Neuronal stem cell (in vitro differentiated cells): Measurements from ENCODE around the gene KDM4C.

Experiments used
- DNase-seq: peaks from one replicate; pipeline ENCODE4 v3.0.0-alpha.2; 2013; ENCODE audit warnings: low spot score
- H2AFZ ChIP-seq: one replicate; pipeline ENCODE4 v1.6.1; 2013; ENCODE audit warnings: mild to moderate bottlenecking, low read length, inconsistent platforms
- H2AK5ac ChIP-seq: 2 replicates; pipeline ENCODE4 v1.6.1; 2013; ENCODE audit warnings: low read depth, mild to moderate bottlenecking, inconsistent platforms, low read length, moderate library complexity, mixed read lengths
- H2BK120ac ChIP-seq: 2 replicates; pipeline ENCODE4 v1.6.1; 2013; ENCODE audit warnings: low read depth, mild to moderate bottlenecking, inconsistent platforms, low read length, moderate library complexity, mixed read lengths
- H2BK12ac ChIP-seq: one replicate; pipeline ENCODE4 v1.6.1; 2013; ENCODE audit warnings: low read length, inconsistent platforms
- H2BK15ac ChIP-seq: 2 replicates; pipeline ENCODE4 v1.6.1; 2013; ENCODE audit warnings: mild to moderate bottlenecking, low read length, inconsistent platforms, mixed read lengths
- H2BK5ac ChIP-seq: one replicate; pipeline ENCODE4 v1.6.1; 2013; ENCODE audit warnings: inconsistent platforms, mild to moderate bottlenecking, low read length, moderate library complexity
- H3K14ac ChIP-seq: one replicate; pipeline ENCODE4 v1.6.1; 2013; ENCODE audit warnings: low read length, inconsistent platforms
- H3K18ac ChIP-seq: 2 replicates; pipeline ENCODE4 v1.6.1; 2013; ENCODE audit warnings: low read length, inconsistent platforms
- H3K23ac ChIP-seq: 2 replicates; pipeline ENCODE4 v1.6.1; 2013; ENCODE audit warnings: low read depth, mild to moderate bottlenecking, mixed read lengths, low read length, inconsistent platforms; ENCODE audit not compliant: poor library complexity
- H3K27ac ChIP-seq: replicated peaks from 3 replicates; pipeline ENCODE4 v1.5.1; 2013; ENCODE audit warnings: low read length, inconsistent platforms
- H3K27me3 ChIP-seq, 3 experiments: 2 replicates each; pipeline ENCODE4 v1.6.1; 2013; ENCODE audit warnings: low read length in 3 of 3, mild to moderate bottlenecking in 2 of 3, inconsistent platforms in 1 of 3, low read depth in 1 of 3, mixed read lengths in 1 of 3, moderate library complexity in 1 of 3; ENCODE audit not compliant: control insufficient read depth in 3 of 3, insufficient read depth in 3 of 3
- H3K36me3 ChIP-seq, 2 donors: replicated peaks in 1 of 2; 2 replicates each; pipeline ENCODE4 v1.6.1; 2013; ENCODE audit warnings: low read length in 2 of 2; ENCODE audit not compliant: control insufficient read depth in 2 of 2, insufficient read depth in 2 of 2
- H3K4ac ChIP-seq: 2 replicates; pipeline ENCODE4 v1.6.1; 2013; ENCODE audit warnings: inconsistent platforms, mild to moderate bottlenecking, low read length, moderate library complexity
- H3K4me1 ChIP-seq, 2 donors: 1 replicate in 1 of 2; 2 replicates in 1 of 2; pipeline ENCODE4 v1.6.1; 2013; ENCODE audit warnings: low read length in 2 of 2, low read depth in 1 of 2; ENCODE audit not compliant: control insufficient read depth in 2 of 2, insufficient read depth in 1 of 2
- H3K4me2 ChIP-seq: one replicate; pipeline ENCODE4 v1.6.1; 2013; ENCODE audit warnings: mild to moderate bottlenecking, low read length, inconsistent platforms; ENCODE audit not compliant: insufficient read depth, poor library complexity, severe bottlenecking
- H3K4me3 ChIP-seq, 2 donors: 2 replicates each; pipeline ENCODE4 v1.5.1; 2013; ENCODE audit warnings: low read length in 2 of 2, mild to moderate bottlenecking in 2 of 2, inconsistent platforms in 1 of 2, moderate library complexity in 1 of 2
- H3K79me1 ChIP-seq: one replicate; pipeline ENCODE4 v1.6.1; 2013; ENCODE audit warnings: low read depth, mild to moderate bottlenecking, inconsistent platforms, low read length, moderate library complexity
- H3K9ac ChIP-seq: one replicate; pipeline ENCODE4 v1.6.1; 2013; ENCODE audit warnings: mild to moderate bottlenecking, low read depth, low read length, inconsistent platforms; ENCODE audit not compliant: poor library complexity
- H3K9me3 ChIP-seq, 2 donors: replicated peaks in 1 of 2; 2 replicates each; pipeline versions ENCODE3 to v1.6.1; 2013; ENCODE audit warnings: low read length in 2 of 2, mild to moderate bottlenecking in 2 of 2, inconsistent platforms in 1 of 2, low read depth in 1 of 2, mixed read lengths in 1 of 2, moderate library complexity in 1 of 2; ENCODE audit not compliant: control insufficient read depth in 2 of 2, insufficient read depth in 1 of 2
- H4K8ac ChIP-seq: one replicate; pipeline ENCODE4 v1.6.1; 2013; ENCODE audit warnings: low read depth, mild to moderate bottlenecking, inconsistent platforms, low read length, moderate library complexity
- H4K91ac ChIP-seq: one replicate; pipeline ENCODE4 v1.6.1; 2013; ENCODE audit warnings: low read length, low read depth, mild to moderate bottlenecking, inconsistent platforms; ENCODE audit not compliant: poor library complexity
- WGBS, 2 donors: extraction: QIAGEN DNeasy Blood & Tissue Kit; methylation state at CpG; one replicate each; pipeline ENCODE4 v1.1.7; 2013; ENCODE audit warnings: missing lambda C conversion rate in 2 of 2, mixed read lengths in 1 of 2; ENCODE audit not compliant: insufficient read length in 2 of 2, insufficient replicate concordance in 1 of 2; ENCODE audit errors: extremely low coverage in 2 of 2; 5-methylcytosine and 5-hydroxymethylcytosine counted together

Gene KDM4C

DNA sequence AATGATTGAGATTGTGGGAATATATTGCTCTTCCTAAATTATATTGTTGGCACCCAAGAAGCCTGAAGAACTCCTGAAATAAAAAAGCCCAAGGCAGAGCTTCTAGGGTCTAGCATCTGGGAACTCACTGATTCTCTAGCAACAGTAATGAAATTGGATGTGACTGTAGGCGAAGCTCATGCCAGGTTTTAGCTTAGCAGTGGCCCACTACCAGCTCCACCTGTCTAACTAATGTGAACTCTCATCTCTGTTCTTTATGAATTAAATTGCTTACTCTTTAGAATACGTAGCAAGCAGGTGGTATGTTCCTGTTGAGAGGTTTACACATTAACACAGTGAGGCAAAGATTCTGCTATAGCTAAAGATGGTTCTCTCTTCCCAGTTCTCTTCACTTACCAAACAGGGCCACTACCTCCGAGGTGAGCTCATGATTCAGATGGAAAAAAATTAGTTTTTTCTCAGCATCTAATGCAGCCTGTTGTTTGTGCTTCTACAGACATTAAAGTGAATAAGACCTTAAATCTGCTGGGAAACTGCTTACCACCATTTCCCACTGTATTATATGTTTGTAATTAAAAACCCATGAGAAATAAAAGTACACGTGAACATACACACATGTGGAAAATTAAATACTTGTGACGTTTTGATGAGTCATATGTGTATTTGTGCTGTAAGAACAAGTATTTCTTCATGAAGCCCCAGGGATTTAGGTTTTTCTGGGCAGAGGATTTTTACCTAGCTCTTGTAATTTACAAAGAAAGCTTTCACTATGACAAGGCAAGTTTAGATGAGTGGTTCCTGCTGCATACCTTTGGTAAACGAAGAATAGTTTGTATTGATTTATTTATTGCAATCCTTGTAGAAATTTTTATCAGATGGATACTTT is 360.1 kb downstream of the KDM4C start:
- Histone ChIP-seq H3K9ac (no peak overlapping the region), H3K18ac (no peak overlapping the region), H2BK12ac (no peak overlapping the region), H3K36me3 (no peaks in the 10 kb centered on the region), H3K27ac (no peak overlapping the region), H3K23ac (no peak overlapping the region), H3K4me2 (no peak overlapping the region), H4K8ac (no peak overlapping the region), H3K4me3 (no peak overlapping the region), H2BK15ac (no peak overlapping the region), H2AK5ac (no peak overlapping the region), H2BK5ac (no peak overlapping the region), H3K14ac (no peak overlapping the region), H2AFZ (no peak overlapping the region), H3K9me3 (no peaks in the 10 kb centered on the region), H3K27me3 (no peaks in the 10 kb centered on the region), H4K91ac (no peak overlapping the region), H3K4ac (no peak overlapping the region), H3K4me1 (no peaks in the 10 kb centered on the region), H3K79me1 (no peaks in the 10 kb centered on the region), H2BK120ac (no peak overlapping the region)
- DNase-seq: no peak
- WGBS, 2 donors: no CpG with 5 or more reads among the region's 6 CpGs

DNA sequence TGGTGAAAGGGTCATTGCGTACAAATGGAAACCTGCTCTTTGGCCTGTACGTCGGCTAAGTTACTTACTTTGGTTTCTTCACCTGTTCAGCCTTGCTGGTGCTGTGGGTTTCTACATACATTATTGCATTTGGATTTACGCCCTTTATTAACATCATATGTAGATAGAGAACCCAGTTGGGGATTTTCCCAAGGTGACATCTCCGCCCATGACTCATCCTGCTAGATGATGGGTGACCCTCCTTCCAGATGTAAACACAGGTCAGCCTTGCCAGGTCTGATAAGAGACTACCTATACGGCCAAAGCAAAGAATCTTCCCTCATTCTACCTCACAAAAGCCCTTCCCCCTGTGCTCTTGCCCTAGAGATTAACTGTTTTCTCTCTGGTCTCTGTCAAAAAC is 360.9 kb downstream of the KDM4C start:
- no peak overlapping the region for H3K4me3 ChIP-seq
- no peak overlapping the region for H4K8ac ChIP-seq
- H4K91ac ChIP-seq: no peak overlapping the region
- no peak overlapping the region for H2BK5ac ChIP-seq
- no peak overlapping the region for H2BK120ac ChIP-seq
- H3K23ac ChIP-seq: no peak overlapping the region
- DNase-seq: no peak
- H3K14ac ChIP-seq: no peak overlapping the region
- H2AK5ac ChIP-seq: no peak overlapping the region
- H3K9ac ChIP-seq: no peak overlapping the region
- no peak overlapping the region for H2BK12ac ChIP-seq
- no peak overlapping the region for H3K4ac ChIP-seq
- no peak overlapping the region for H3K27ac ChIP-seq
- H2BK15ac ChIP-seq: no peak overlapping the region
- no CpG with 5 or more reads among the region's 6 CpGs for WGBS, 2 donors
- no peaks in the 10 kb centered on the region for H3K4me1 ChIP-seq
- no peak overlapping the region for H3K18ac ChIP-seq
- no peaks in the 10 kb centered on the region for H3K9me3 ChIP-seq
- no peaks in the 10 kb centered on the region for H3K79me1 ChIP-seq
- no peak overlapping the region for H3K4me2 ChIP-seq
- H2AFZ ChIP-seq: no peak overlapping the region
- no peaks in the 10 kb centered on the region for H3K36me3 ChIP-seq
- no peaks in the 10 kb centered on the region for H3K27me3 ChIP-seq

DNA sequence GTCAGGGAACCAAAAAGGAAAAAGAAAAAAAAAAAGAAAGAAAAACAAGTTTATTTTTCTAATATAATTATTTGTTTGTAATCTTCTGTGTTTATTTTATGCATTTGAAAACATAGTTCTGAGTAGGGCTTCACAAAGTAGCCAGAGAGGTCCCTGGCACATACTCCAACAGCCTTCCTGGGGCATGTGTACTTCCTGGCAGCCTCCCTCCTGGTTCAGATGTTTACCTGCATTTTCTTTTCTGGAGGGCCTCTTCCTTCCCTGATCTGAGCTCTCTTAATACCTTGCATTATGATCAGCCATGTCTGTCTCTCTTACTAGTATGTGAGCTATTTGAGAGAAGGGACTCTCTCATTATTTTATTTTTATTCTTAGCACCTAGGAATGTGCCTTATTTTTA is 361.8 kb downstream of the KDM4C start:
- Histone ChIP-seq H3K4me1 (no peaks in the 10 kb centered on the region), H3K9ac (no peak overlapping the region), H3K18ac (no peak overlapping the region), H2BK12ac (no peak overlapping the region), H4K91ac (no peak overlapping the region), H2AFZ (no peak overlapping the region), H3K79me1 (no peaks in the 10 kb centered on the region), H3K4me3 (no peak overlapping the region), H3K4me2 (no peak overlapping the region), H2AK5ac (no peak overlapping the region), H2BK120ac (no peak overlapping the region), H3K36me3 (no peaks in the 10 kb centered on the region), H4K8ac (no peak overlapping the region), H3K9me3 (no peaks in the 10 kb centered on the region), H3K4ac (no peak overlapping the region), H3K27me3 (no peaks in the 10 kb centered on the region), H2BK5ac (no peak overlapping the region), H3K27ac (no peak overlapping the region), H3K14ac (no peak overlapping the region), H3K23ac (no peak overlapping the region), H2BK15ac (no peak overlapping the region)
- no peak for DNase-seq

DNA sequence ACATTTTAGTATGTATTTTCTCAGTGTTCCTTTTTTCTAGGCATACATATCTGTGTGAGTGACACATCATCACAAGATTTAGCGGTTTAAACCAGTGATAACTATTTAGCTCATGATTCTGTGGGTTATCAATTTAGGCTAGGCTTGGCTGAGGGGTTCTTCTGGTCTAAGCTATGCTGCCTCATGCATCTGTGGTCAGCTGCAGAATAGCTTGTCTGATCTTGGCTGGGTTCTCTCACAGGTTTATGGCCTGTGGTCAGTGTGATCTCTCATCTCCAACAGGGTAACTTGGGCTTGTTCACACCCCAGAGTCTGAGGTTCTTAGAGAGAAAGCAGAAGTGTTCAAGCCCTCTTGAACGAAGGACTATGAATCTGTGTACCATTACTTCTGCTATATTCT is 363.3 kb downstream of the KDM4C start:
- Histone ChIP-seq H4K8ac (no peak overlapping the region), H2AK5ac (no peak overlapping the region), H3K27ac (no peak overlapping the region), H3K27me3 (no peaks in the 10 kb centered on the region), H3K4me2 (no peak overlapping the region), H3K18ac (no peak overlapping the region), H2BK120ac (no peak overlapping the region), H3K9ac (no peak overlapping the region), H3K36me3 (no peaks in the 10 kb centered on the region), H2BK5ac (no peak overlapping the region), H3K23ac (no peak overlapping the region), H3K4ac (no peak overlapping the region), H2BK12ac (no peak overlapping the region), H3K79me1 (no peaks in the 10 kb centered on the region), H3K4me3 (no peak overlapping the region), H3K14ac (no peak overlapping the region), H4K91ac (no peak overlapping the region), H2BK15ac (no peak overlapping the region), H3K4me1 (no peaks in the 10 kb centered on the region), H3K9me3 (no peaks in the 10 kb centered on the region), H2AFZ (no peak overlapping the region)
- DNase-seq: no peak
- no CpG with 5 or more reads among the region's 2 CpGs for WGBS, 2 donors
